NCI-H2196 treated with DMSO at 0.1 percent for 48 hours (cell line): ENCODE data around the gene TLNRD1.

ENCODE experiments used
- DNase-seq: peaks from one replicate; lab custom pipeline; 2025; ENCODE audit not compliant: unreplicated experiment; lab: John Stamatoyannopoulos, UW

Gene TLNRD1

DNA sequence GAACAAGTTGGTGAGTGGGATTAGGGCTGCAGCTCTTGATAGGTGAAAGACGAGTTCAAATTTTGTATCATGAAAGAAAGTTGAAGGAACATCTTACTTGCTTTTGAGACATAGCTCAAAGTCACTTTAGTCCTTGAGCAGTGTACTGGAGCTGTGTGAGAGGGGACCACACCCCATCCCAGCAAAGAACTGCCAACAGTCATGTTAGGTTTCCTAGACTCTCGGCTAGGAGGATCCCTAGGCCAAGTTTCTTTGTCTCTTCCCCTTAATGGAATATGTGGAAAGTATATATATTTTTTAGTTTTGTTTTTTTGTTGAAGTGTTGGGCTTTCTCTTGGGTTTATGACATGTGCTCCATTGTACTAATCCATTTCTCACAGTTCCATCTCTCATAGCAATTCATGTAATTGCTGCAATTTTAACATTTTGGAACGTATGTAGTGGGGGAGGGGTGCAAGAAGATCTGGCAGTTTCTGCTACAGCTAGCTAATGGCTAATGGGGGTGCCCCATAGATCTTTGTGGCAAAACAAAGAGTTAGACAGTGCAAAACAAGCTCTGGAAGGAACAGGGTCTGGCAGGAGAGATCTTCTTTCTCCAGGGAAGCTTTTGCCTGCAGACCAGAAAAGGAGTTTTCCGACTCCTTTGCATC lies 25.1 kb downstream of the TLNRD1 start:
- no peak for DNase-seq

DNA sequence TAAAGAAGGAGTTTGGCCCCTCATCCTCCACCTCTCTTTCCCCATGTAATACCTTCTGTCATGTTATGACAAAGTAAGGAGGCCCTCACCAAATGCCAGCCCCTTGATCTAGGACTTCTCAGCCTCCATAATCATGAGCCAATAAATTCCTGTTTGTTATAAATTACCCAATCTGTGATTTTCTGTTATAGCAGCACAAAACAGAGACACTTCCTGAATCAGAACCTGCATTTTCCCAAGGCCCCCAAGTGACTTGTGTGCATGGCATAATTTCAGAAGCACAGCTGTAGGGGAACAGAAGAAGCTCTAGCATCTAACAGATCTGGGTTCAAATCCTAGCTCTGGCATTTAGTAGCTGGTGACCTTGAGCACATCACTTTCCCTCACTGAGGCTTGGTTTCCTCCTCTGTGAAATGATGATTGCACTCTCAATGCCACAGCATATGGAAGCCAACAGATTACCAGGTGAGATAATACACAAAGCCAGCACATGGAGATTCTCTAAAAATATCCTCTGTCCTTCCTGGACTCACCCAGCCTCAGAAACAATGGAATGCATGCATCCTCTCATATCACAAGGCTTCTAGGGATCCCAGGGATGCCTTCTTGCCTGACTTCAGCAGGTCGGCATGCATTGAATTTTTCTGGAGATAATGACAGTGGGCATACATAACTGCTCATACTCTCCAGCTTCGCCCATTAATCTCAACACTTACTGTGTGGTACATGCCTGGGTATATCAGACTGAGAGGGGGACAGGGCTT lies 26.3 kb downstream of the TLNRD1 start:
- no peak for DNase-seq

DNA sequence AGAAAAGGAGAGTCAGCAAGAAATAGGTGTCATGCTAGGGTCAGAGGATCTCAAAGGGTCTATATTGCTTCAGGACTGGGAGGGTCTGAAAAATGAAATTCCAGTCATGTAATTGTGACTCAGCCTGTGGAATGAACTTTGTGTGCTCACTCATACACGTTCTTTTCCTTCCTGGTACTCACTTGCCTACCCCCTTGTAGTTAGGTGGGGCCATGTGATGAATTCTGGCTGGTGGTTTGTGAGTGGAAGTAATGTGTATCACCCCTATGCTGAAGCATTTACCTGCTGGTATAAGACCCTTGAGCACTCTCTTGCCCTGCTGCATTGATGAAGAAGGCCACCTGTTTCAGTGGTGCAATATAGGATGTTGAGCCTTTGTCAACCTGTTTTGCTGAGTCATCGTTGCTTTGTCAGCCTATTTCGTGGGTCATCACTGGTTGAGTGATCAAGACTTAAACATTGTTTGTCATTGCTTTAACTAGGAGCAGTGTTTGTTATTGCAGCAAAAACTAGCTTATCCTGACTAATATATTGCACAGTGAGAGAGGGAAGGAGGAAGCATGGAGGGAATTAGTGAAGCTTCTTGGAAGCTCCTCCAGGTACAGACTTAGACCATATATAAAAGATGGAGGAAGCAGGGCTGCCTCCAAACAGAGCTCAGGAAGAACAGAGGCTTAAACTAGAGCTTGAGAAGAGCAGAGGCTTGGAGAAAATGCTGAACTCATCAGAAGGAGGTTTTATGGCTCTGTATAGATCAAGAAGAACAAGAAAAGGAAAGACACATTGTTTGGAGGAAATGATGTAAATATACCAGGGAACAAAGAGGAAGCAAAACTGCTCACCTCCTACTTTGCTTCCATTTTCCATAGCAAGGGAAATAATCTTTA lies 28.9 kb downstream of the TLNRD1 start:
- no peak for DNase-seq

DNA sequence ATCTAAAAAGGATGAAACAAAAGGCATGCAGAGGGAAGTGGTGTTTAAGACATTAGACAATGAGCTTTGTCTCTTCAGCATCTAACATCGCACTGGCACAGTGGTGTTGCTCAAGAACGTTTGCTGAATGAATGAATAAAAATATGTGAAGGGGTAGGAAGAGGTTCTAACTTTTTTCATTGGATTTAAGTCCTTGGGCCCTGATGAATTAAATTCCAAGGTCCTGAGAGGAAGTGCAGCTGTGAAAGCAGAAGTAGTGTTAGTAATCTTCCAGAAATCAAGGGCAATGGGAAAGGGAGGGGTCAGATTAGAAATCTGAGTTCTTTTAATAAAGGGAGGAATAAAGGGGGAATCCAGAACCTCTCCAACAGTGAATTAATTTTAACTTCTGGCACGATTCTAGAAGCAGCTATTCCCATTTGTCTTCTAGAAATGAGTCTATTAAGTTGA lies 29.6 kb downstream of the TLNRD1 start:
- DNase-seq = no peak

DNA sequence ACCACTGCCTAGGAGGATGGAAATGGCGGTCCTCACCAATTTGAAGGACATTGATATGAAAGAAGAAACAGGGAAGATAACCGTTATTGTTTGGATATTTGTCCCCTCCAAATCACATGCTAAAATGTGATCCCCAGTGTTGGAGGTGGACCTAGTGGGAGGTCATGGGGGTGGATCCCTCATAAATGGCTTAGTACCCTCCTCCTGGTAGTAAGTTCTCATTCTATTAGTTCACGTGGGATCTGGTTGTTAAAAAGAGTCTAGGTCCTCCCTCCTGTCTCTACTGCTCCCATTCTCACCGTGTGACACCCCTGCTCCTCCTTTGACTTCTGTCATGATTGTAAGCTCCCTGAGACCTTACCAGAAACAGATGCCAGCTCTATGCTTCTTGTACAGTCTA lies 30.5 kb downstream of the TLNRD1 start:
- DNase-seq = no peak

DNA sequence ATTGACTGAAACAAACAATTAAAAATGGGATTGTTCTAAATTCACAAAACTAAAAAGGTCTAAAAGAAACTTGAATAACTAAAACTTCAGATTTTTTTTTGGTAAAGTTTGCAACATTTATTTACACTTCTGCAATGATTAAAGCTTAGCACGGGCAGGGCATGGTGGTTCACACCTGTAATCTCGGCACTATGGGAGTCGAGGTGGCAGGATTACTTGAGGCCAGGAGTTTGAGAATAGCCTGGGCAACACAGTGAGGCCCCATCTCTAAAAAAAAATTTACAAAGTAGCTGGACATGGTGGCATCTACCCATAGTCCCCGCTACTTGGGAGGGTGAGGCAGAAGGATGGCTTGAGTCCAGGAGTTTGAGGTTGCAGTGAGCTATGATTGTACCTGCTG lies 31.6 kb downstream of the TLNRD1 start:
- no peak for DNase-seq

DNA sequence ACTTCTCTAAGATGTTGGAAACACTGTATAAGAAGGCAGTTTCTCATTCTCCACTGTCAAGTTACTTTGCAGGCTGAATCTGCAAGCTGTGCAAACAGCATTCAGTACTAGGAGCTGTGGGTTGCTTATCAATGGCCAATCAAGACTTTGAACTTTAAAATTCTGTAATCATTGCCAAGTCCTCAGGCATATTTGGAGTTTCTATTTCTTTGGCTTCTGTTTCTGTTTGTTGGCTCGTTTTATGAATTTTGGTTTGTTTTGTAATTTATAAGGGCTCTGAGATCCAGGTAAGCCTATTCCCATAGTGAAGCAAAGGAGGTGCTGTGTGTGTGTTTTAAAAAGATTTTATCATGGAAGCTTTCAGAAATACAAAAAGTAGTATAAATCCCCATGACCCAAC lies 32.1 kb downstream of the TLNRD1 start:
- DNase-seq = no peak

DNA sequence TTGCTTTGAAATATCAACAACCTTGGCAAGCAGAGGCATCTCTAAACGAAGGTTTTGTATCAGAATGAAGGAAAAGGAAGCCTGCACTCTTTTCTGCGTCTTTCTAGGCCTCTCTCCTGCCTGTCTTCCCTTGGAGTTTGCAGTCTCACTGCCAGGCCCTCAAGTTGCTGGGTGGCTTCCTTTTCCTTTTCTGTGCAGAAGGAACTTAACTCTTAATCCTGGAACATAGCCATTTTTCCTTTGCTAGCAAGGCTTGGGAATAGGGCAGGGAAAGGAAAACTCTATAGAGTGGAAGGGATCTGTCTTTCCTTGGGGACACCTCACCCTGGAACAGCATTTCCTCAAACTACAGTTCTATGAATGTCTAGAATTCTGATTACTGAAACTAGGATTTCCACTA lies 32.8 kb downstream of the TLNRD1 start:
- no peak for DNase-seq

DNA sequence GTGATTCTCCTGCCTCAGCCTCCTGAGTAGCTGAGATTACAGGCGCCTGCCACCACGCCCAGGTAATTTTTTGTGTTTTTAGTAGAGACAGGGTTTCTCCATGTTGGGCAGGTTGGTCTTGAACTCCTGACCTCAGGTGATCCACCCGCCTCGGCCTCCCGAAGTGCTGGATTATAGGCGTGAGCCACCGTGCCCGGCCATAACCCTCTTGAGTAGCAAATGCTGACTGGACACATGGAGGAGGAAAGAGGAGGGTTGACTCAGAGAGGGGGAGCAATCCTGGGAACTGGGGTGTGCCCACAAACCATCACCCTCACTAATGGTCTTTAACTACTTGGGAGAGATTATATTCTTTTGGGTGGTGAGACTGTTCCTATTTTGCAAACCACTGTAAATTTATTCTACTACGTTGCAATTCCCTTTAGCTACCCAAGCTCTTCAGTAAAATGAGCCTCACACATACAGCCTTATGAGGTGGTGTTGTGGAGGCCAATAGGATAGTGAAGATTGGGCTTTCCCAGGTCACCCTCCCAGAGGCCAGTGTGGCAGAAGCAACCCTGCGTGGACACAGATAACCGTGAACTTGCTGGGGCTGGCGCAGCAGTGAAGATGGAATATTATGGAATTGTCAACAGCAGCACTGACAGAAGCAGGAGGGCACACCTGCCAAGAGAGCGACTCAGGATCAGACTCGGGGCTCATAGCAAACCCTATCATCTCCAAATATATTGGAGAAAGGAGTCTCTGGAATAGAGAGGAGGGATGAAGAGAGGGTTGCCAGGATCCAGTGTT lies 37.4 kb downstream of the TLNRD1 start:
- DNase-seq = no peak

DNA sequence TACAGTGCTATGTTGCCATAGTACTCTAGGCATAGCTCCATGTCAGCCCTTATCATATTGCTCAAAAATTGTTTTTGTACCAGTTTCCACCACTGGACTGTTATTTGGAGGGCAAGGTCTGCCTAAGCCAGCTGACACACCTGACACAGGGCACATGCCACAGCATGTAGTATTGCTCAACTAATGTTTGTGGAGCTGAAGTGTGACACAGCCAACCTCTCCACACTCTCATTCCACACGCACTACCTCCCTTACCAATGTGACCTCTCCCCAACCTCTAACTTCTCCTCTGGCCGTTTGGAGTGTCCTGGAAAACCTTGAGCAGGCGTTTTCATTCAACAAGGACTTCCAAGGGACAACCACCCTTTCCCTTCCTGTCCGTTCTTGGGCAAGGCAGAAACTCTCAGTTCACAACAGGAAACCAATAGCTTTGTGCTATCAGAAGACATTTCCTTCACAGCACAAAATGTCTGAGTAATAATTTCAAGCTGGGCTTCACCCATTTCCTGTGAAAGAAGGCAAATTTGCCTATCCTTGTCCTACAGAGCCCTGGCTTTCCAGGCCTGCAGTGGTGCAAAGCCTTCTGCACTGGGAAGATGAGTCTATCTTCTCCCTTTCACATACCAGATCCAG lies 38.4 kb downstream of the TLNRD1 start:
- no peak for DNase-seq

DNA sequence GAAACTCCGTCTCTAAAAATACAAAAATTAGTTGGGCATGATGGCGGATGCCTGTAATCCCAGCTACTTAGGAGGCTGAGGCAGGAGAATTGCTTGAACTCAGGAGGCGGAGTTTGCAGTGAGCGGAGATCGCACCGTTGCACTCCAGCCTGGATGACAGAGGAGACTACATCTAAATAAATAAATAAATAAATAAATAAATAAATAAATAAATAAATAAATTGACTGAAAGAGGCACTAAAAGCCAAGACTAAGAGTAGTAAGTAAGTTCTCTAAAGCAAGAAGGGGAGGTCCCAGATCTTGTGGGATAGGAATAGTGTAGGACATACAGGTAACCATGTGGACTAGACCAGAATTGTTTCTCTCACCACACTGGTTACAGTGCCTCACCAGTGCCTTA lies 40.0 kb downstream of the TLNRD1 start:
- DNase-seq = no peak

DNA sequence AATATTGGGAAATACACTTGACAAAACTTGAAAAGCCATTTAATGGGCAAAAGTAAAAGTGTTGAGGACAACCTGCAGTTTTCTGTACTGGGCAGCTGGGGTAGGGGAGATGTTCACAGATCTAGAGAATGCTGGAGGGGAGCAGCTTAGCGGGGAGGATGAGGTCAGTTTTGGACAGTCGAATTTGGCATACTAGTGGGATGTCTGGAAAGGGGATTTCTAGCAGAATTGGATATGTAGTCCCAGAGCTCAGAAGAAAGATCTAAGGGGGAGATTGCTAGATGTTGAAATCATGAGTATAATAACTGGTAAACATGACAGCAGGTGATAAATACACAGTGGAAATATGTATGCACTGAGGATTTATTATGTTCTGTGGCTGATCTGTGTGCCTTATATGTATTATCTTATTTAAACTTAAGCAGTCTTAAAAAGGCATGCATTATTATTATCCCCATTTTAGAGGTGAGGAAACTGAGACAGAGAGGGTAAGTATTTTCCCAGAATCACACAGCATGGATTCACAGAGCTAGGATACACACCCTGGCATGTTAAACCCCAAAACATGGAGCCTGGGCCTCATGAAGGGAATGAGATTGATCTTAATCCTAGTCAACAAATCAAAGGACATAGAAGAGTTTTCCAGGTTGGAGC lies 42.7 kb downstream of the TLNRD1 start:
- no peak for DNase-seq

DNA sequence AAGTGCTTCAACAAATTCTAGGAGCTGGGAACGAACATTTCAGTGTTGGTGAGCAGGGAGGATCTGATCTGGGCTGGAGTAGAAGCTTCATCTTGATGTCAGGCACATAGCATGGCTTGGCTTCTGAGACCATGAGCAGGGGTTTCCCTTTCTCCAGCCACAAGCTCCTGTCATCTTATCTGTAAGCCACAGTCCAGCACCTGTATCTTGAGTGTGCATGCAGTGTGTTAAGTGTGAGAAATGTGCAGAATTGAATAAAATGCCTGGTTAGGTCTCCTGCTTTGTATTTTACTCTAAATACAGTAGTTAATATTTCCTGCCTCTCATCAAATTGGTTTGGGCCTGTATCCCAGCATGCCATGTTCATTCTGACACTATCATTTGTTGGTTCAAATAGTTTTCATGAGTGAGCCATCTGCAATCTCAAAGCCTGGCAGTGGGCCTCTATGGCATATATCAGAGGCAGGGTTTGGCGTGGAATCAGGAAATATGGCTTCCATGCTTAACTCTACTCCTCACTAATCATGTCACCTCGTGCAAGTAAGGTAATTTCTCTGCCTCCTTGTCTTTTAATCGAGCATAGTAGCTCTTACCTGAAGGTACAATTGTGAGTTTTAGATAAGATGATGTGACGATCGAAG lies 43.3 kb downstream of the TLNRD1 start:
- DNase-seq = no peak

DNA sequence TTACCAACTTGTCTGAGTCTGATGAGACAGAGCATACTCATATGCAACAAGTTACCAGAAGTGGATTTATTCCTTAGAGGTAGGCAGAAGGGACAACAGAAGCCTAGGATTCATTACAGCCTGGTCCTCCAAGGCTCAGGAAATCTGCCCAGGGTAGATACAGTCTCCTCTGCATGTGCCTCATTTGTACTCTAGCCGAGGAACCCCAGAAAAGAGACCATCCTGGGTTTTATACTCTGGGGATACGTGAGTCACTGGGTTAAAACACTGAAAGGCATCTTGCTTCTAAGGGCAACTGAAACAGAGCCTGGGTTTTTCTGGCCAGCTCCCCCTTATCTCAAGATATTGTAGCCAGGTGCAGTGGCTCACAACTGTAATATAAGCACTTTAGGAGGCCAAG lies 45.6 kb downstream of the TLNRD1 start:
- no peak for DNase-seq

DNA sequence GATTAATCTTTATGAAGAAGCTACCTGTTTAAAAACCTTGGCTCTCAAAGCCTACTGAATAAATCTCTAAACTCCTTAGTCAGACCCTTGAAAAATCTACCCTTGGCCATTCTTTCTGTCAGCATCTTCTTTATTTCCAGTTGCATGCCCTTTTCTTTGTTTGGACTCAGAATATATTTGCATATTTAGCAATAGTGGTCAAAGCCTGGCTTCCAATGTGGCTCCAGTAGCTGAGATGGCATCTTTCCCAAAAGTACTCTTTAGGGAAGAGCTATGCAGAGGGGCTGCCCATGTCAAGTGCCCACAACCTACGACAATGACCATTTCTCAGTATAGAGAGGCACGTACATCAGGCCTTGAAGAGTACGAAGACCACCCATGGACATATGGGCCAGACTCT lies 47.2 kb downstream of the TLNRD1 start:
- no peak for DNase-seq

DNA sequence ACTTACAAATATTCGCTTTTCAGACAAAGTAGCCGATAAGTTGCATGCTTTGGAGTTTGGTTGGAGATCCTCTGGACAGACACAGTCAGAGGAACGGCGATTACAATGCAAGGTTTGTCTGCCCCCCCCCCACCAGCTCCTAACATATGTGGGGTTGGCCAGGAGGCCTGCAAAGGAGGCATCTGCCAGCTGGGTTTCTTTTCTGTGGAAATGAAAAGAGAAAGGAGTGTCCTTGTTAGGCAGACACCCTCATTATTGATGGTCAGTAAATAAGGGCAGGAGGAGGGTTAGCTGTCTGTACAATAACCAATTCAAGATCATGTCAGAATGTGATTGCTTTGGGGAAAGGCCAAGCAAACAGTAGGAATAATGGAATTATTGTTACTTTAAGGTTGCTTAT lies 49.1 kb downstream of the TLNRD1 start:
- DNase-seq = no peak

DNA sequence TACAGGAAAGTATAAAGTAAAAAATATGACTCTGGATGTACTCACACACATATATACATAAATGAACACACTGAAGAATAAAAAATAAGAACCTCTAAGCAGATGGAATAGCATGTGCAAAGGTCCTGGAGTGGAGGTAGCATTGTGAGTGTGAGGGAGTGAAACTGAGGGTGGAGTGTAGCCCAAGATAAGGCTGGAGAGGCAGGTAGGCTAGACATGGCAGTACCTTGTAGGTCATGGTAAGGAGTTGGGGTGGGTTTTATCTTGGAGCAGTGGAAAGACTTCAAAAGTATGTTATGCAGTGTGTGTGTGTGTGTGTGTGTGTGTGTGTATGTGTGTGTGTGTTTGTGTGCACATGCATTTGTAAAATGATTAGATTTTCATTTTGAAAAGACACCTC lies 49.5 kb downstream of the TLNRD1 start:
- no peak for DNase-seq

DNA sequence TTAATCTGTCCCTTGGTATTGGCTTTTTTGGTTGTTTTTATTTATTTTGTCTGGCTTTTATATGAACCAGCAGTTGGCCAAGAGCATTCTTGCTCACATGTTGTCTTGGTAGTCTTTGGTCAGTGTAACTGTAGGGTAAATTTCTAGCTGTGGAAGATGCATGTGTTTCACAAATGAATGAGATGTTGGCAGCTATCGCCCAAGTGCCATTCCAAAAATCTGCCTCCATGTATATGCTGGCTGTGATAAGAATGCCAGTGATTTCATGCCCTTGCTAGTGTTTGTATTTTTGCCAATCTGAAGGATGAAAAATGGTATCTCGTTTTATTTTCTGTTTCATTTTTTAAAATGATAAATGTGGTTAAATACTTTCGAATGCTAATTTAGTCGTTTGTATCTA lies 50.1 kb downstream of the TLNRD1 start:
- no peak for DNase-seq

DNA sequence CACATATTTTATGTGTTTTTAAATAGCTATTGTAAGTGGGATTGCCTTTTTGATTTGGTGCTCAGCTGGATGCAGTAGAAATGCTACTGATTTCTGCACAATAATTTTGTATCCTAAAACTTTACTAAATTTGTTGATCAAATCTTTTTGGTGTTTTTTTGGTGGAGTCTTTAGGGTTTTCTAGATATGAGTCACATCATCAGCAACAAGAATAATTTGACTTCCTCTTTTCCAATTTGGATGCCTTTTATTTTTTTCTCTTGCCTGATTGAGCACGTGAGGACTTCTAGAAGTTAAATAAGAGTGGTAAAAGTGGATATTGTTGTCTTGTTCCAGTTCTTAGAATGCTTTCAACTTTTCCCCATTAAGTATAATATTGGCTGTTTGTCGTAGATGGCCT lies 51.3 kb downstream of the TLNRD1 start:
- no peak for DNase-seq

DNA sequence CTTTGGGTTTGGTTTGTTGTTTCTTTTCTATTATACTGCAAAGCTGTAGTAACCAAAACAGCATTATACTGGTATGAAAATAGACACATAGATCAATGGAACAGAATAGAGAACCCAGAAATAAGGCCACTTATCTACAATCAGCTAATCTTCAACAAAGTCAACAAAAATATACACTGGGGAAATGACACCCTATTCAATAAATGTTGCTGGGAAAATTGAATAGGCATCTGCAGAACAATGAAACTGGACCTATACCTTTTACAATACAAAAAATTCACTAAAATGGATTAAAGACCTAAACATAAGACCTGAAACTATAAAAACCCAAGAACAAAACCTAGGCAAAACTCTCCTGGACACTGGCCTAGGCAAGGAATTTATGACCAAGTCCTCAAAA lies 52.9 kb downstream of the TLNRD1 start:
- no peak for DNase-seq
